Sigmoid colon (tissue), 4 donors: ENCODE results near the gene CHST1.

ENCODE experiments used
- CTCF ChIP-seq, 4 experiments: fragments of 450-650 bp in 3 of 4; fragments of 200-600 bp in 1 of 4; IDR thresholded peaks; one replicate each; pipeline ENCODE4 v1.5.1; 2016 to 2019; ENCODE audit warnings: antibody characterized with exemption in 4 of 4, mild to moderate bottlenecking in 3 of 4, moderate library complexity in 2 of 4
- POLR2A ChIP-seq, 2 donors: fragments of 450-650 bp; IDR thresholded peaks; one replicate each; pipeline ENCODE4 v1.6.1; 2016; ENCODE audit warnings: antibody characterized with exemption in 2 of 2, mild to moderate bottlenecking in 2 of 2, moderate library complexity in 2 of 2
- POLR2AphosphoS5 ChIP-seq, 4 donors: sonication (generic); formaldehyde crosslinking; IDR thresholded peaks; one replicate each; pipeline ENCODE4 v1.6.1; 2017; ENCODE audit warnings: antibody characterized with exemption in 4 of 4

GRCh38 chr11:45658292-45658991, 7.0 kb downstream of the CHST1 start:
- TF ChIP-seq CTCF (IDR thresholded peaks at IDR 0.05) (no peak), POLR2A (IDR thresholded peaks at IDR 0.05) (no peak), POLR2AphosphoS5 (IDR thresholded peaks at IDR 0.05) (peak in 1 of 4 donors; percentile 31)
